ENCODE data around the gene IRF1.
"Not testable (repeated sequence)": the region's sequence is repeated elsewhere in the genome, so short reads cannot be mapped to it uniquely, and the experiment has no call there.

Gene IRF1

DNA sequence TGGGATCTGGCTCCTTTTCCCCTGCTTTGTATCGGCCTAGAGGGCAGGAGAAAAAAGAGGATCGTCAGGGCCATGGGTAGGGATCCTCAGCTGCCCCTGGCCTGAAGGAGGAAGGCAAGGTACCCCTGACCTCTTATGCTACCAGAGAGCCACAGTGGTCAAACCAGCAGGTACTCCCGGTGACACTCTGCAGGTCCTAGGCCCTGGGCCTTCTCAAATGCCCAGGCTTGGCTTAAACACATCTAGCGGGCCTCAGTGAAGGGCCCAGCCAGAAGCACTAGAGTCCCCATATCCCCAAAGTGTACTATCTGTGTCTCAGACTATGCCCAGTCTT lies 3.5 kb downstream of the IRF1 start:
- no peak for DNase-seq

DNA sequence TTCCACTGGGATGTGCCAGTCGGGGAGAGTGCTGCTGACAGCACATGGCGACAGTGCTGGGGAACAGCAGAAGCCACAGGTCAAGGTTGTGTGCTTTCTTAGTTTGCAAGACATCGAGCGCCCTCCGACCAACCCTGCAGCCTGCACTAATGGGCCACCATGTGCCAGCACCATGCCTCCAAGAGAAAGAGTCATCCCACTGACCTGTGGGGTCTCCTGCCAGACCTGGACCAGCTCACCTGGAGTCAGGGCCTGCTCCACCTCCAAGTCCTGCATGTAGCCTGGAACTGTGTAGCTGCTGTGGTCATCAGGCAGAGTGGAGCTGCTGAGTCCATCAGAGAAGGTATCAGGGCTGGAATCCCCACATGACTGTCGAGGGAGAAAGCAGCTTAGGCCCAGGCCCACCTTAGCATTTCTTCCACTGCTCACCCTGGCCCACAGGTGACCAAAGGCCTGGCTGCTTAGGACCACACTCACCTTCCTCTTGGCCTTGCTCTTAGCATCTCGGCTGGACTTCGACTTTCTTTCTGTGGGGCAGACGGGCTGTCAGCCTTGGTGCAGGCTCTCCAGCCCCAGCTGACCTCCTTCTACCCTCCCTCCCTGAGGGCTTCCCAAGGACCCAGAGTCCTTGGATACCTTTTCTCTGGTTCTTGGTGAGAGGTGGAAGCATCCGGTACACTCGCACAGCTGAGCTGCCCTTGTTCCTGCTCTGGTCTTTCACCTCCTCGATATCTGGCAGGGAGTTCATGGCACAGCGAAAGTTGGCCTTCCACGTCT lies 4.1 kb downstream of the IRF1 start:
- no peak for DNase-seq

DNA sequence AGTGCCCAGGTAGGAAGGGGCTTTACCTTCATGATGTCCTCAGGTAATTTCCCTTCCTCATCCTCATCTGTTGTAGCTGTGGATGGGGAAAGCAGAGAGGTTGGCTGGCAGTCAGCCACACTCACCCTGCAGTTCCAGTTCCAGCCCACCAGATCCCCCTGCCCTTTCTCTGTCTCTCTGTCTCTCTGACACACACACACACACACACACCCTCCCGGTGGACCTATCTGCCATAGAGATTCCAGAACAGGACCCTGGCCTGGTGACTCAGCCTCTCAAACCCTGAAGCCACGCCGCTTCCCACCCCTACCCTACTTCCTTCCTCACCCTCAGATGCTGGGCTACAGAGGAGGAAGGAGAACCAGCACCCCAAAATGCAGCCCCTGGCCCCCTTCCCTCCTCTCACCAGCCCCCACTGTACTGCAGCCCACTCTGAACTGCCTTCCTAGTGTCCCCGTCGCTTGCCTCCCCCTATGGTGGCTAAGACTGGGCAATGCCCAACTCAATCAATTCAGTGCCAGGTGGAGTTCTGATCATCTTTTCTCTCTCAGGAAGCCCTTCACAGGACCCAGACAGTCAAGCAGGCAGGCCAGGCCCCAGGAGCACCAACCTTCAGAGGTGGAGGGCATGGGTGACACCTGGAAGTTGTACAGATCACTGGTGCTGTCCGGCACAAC lies 4.8 kb downstream of the IRF1 start:
- DNase-seq: no peak

DNA sequence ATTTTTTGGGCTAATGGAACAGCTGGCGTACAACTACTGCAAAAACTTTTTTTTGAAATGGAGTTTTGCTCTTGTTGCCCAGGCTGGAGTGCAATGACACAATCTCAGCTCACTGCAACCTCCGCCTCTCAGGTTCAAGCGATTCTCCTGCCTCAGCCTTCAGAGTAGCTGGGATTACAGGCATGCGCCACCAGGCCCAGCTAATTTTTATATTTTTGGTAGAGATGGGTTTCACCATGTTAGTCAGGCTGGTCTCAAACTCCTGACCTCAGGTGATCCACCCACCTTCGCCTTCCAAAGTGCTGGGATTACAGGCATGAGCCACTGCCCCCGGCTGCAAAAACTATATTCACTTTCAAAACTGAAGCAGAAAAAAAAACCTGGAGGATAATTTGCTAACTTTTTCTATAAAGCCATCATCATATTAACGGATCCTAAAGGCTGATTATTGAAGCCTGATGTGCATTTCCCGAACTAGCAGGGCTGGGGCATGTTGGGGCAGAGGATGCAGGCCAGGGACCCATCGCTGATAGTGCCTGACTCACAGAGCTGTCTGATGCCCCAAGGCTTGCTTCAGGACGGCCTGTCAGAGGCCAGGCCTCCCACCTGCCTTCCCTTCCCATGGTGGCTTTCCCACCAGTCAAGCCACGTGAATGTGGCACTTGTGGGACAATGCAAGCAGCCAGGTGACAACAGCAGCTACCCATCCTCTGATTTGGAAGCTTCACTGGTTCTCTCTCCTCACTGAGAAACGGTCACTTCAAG lies 5.5 kb downstream of the IRF1 start:
- DNase-seq: not testable (repeated sequence)

DNA sequence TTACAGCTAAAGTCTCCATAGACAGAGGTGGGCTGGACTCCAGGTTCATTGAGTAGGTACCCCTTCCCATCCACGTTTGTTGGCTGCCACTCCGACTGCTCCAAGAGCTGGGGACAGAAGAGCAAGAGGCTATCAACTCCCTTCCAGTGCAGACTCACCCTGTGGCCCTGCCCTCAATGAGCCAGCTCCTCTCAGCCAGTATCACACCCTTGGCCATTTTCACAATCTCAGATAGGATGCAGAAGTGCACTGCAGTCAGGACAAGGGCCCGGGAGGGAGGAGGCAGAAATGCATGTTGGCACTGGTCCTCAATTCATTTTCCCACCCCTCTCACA lies 6.2 kb downstream of the IRF1 start:
- no peak for DNase-seq

DNA sequence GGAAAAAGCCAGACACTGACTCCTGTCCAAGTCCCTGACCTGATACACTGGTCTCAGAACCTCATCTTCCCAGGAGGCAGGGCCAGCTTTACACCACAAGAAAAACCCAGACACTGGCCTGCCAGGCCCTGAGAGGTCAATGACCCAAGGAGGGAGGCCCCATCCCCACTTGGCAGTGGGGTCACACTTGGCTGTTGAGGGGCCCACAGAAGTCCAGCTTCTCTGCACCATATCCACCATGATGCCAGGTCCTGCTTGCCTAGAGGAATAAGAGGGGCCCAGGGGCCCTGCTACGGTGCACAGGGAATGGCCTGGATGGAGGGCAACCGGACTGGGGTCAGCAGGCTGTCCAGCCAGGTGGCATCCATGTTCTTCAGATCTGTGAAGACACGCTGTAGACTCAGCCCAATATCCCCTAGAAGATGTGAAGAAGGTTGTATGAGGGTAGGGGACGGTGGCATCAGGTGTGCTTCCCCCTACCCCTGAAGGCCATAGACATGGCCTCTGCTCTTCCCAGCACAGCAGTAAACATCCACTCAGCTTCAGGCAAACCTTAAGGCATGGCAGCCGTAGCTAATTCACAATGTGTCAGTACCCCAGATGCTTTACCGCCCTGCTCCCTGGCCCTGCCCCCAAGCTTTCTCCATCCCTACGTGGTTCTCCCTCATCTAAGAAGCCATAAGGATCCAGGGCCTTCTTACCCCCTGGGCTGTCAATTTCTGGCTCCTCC lies 6.7 kb downstream of the IRF1 start:
- DNase-seq: no peak

DNA sequence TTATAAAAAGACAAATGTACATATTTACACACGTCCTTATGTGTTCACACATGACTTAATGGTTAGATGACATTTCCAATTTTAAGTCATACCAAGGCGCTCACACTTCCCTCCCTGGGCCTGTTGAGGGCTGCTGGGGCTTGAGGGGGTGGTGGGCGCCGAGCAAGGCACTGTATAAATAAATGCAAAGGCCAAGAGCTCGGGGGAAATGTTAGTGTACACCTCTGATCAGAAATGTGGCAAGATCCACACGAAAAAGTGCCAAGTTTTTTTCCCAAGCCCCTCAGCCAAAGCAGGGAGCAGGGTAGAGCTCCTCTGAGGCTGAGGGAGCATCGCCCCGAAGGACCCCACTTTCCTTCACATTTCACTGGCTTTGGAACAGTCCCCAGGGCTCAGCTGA lies 7.5 kb downstream of the IRF1 start:
- no peak for DNase-seq

DNA sequence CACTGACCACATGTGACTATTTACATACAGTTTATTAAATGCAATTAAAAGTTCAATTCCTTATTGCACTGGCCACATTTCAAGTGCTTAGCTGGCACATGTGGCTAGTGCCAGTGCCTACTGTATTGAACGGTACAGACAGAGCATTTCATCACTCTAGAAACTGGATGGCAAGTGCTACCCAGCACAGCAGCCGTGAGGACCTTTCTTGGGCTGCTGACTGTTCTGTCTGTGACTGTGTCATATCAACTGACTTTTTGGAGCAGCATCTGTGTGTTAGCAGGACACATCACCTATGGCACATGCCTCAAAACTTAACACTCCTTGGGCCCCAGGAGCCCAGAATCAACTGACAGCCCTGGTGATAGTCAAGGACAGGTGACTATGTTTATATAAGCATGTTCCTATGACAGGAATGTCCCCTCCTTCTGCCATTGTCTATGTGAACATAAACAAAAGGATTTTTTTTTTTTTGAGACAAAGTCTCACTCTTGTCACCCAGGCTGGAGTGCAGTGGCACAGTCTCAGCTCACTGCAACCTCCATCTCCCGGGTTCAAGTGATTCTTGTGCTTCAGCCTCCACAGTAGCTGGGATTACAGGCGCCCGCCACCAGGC lies 8.9 kb downstream of the IRF1 start:
- DNase-seq: no peak

DNA sequence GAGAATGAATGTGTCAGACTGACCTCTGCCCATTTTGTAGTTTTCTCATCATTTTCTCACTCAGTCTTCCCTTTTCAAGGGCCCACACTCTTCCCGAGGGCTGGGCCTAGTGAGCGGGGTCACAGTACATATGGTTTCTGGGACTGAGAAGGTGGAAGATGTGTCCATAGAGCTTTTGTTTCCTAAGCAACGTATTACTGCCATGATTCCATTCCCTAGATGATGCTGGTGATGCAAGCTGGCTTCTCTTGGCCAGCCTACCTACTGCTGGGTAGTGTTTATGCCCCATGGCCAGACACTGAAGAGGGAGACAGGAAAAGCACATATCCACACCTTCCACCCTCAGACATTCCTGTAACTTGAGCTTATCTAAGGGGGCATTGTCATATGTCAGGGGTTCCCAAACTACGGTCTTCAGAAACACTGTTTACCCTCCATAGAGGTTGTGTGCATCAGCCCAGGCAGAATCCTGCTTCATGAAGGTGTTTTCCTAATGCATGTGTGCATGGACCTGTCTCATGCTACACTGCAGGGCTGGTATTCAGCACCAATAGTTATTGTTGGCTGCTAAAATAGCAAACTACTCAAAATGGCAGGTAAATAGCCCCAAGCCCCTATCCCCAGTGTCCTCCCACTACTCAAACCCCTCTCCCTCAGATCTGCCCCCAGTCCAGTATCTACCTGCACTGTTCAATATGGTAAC lies 9.5 kb downstream of the IRF1 start:
- DNase-seq: no peak

DNA sequence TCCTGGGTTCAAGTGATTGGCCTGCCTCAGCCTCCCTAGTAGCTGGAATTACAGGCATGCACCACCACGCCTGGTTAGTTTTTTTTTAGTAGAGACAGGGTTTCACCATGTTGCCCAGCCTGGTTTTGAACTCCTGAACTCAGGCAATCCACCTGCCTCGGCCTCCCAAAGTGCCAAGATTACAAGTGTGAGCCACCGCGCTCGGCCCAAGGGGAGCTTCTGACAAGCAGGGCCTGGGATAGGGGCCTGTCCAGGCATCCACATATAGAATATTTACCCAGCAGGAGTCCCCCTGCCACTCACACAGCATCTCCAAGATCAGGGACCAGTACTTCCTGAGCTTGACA lies 10.1 kb downstream of the IRF1 start:
- DNase-seq: no peak

DNA sequence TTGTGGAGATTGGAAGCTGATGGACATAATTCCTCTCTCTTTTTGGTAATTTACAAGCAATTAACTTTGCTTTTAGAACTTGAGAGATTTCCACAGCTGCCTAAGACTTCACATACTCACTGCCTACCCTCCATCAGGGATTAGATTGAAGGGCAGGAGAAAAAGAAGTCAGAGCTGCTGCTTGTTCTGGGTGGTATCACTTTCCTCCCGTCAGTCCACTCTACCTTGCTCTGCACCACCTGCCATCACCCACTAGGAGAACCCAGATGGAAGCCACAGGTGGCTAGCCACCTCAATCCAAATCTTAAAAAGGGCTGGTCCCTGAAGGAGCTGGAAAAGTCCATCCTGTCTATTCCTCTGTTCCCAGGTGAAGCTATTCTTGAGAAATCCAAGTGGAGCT lies 10.5 kb downstream of the IRF1 start:
- DNase-seq: no peak

DNA sequence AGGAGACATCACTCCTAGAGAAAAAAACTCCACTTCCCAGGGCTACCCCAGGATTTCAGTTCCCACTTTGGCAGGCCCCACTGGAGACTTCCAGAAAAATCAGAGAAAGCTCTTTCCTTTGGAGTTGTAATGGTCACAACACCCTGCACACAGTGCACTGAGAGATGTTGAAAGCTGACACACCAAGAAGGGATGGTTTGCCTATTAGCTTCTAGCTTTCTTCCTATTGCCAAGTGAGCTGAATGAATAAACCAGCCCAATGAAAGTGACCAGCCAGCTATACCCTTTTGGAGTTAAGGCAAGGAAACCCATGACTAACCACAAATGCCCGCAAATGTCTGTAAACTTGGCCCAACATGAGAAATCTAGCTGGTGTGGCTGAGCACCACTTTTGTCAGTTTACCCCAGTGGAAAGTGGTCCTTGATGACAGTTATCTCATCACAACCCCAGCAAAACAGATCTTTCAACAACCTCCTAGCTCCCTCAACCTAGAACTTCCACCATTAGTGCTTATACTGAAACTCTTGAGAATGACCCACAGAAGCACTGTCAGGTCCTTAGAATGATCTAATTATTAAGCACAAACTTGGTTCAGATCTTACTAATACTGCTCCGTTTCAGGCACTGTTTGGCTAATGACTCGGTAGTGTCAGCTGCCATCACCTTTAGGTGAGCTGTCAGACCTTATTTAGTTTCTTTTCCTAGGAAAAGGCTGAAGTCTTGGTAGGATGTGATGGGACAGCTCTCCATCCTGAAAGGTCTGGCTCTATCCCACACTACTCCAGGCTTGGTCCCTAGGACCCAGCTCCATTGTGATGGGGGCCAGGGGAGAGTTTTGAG lies 11.2 kb downstream of the IRF1 start:
- no peak for DNase-seq

DNA sequence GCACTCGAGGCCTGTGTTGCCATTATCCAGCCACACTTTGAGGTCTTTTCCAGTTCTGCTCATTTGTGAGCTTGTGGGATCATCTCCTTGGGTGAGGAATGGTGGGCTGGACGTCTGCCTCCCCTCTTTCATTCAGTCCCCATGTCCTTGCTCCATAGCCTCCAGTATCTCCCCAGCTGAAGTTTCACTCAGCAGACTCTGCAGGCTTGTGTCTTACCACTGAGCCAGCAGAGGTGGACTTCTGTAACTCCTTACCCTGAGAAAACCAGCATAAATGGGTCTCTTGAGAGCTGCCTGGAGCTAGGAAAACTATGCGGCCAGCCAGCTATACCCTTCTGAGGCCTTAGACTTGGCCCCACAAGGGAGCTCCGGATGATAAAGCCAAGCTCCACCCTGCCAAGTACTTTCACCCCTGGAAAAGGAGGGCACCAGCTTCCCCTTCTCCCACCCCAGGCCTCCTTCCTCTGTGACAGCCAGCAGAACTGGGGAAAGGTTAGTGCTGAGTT lies 12.2 kb downstream of the IRF1 start:
- DNase-seq: no peak

DNA sequence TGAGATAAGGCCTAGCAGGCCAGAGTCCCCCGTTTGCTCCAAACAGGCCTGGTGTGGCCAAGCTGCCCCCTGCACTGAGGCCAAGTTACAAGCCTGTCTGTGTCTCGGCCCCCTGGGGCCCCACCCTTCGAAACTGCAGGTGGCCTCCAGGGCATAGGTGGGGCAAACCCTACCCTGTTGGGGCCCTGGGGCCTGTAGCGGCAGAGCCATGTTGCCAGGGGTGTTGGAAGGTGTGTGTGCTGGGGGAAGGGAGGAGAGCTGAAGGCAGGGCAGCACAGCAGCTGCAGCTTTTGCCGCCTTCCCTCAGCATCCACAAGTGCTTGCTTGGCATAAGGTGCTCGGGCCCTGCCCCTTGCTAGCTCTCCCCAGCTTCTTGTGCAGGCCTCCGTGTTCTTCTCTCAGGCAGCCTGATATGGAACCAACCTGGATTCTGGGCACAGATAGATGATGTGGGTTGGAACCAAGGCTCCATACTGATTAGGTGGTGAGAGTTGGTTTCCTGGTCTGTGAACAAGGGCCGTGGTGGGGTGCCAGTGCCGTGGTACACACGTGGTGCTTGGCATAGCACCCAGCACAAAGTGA lies 12.7 kb downstream of the IRF1 start:
- no peak for DNase-seq

DNA sequence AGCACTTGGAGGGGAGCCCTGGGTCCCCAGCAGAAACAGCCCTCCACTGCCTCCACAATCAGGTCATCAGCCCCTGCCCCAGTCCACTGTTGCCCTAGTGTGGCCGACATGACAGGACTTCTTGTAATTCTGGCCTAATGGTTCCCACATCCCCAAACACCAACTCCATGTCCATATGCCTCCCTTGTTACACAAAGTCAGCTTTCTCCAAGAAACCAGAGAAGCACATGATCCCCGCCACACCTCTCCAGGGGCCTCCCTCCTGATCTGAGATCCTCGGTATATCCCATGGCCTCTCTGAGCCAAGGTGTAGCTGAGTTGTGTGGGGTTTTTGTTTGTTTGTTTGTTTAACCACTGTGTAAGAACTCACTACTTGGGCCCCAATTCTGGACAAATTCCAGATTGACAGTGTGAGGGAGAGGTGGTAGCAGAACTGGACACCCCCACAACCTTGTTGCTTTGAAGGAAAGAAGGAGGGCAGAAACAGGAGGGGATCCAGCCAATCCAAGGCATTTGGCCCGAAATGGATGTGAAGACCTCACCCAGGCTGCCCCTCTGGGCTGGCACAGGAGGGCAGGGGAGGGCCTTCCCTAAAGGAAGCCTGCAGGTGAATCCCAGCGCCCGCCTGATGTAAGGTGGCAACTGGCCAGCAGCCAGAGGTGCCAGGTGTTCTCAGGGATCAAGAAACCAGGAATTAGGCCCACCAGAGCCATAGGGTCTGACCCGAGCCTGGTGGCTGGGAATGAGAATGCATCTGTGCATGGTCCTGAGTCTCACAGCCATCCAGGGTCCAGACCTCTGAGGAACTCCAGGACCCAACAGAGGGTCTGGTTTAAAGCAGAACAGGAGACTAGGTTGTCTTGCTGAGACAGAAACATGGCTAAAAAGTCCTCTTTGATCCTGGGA lies 13.4 kb downstream of the IRF1 start:
- no peak for DNase-seq

DNA sequence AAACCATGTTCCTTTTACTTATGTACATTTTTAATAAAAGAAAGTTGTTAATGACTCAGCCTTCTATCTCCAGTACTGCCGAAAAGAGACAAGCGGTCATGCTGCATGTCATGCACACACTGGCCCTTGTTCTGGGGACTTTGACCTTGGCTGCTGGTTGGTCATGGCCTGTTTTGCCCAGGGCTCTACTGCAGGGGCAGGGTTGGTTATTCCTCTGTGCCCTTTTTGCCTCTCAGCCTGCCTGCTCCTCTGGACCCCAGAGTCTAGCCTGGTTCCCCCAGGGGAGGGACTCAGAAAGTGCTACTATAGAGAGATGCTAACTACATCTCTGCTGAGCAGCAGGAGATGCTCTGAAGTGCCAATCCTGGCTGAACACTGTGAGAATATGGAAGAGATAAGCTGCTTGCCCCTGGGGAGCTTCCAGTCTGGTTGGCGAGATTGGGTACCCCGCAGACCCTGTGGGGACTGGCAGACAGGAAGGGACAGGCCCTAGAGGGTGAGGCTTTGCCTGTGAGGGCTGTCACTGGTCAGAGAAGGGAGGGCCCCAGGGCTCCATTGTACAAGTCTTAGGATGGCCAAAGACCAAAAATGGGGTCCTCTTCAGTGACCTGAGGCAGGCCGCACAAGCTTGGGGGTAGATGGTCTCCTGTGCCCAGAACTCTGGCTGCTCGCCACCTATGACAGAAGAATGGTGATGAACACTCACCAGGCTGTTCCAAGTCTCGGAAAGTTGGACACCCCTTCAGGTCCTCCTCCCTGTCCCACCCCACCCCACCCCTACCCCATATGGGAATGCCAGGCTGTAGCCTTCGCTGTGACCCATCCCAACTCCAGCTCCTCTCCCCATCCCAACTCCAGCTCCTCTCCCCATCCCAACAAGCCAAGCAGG lies 14.3 kb downstream of the IRF1 start:
- no peak for DNase-seq

DNA sequence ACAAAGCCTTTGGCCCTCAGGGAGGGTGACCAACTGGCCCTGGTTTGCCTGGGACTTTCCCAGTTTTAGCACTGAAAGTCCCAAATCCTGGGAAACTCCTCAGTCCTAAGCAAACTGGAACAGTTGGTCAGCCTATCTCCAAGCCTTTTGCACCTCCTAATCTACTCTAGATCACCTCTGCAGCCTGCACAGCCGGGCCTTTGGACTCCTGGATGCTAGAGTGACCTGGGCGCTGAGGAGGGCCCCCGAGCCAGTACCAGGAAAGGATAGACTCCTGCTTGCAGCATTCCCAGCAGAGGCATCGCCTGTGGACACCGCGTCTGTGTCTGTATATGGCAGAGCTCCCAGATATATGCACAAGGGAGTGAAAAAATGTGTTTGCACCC lies 15.1 kb downstream of the IRF1 start:
- DNase-seq: peak in 1 of 14 donors; percentile 26

DNA sequence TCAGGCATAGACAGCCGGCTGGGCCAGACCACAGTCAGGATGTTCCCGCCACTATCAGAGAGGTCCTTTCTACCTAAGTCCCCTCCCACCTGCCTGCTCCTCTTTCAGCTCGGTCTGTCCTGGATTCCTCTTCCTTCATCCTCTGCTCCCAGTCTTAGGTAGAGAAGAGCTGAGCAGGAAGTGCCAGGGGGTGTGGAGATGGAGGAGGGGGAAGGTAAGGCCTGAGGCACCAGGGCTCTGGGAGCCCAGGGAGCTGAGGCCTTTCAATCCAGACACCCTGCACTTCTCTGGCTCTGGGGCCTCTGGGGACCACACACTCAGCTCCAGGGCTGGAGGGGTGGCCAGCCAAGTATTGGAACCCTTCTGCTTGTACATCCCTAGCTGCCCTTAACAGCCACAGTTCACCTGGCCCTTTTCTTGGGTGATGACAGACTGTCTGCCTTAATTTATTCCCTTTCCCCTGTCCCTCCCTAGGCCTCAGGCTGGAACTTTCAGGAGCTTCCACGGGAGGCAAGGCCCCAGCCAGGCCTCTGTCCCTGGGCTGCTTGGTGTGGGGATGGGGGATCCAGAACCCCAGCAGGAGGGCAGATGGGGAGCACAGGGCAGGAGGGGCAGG lies 15.6 kb downstream of the IRF1 start:
- DNase-seq: no peak

Measured in C1 segment of cervical spinal cord (tissue), 14 donors.